Right ventricle myocardium superior (tissue), 1 donor: ENCODE results near the gene ELK1. TPM values are rescaled to one million over a fixed set of nuclear protein-coding genes. Genes with fewer than 3 reads are reported as not detected.

ENCODE experiments used
- ATAC-seq: fragments of 200-7000 bp; cut with Tn5 transposase; one replicate; pipeline ENCODE4 v1.9.1; 2020; ENCODE audit warnings: mild to moderate bottlenecking; ENCODE audit not compliant: poor library complexity
- DNase-seq: peaks from one replicate; pipeline ENCODE4 v3.0.0-alpha.2; 2020
- intact Hi-C: fragments of 100-400 bp; cut with DNase I; formaldehyde crosslinking; loops from one replicate; pipeline ENCODE4 v1.11.2; 2022
- microRNA-seq: library from miRNA; unstranded; fragments of <30 nt; microRNA quantifications from one replicate; pipeline ENCODE4 v1.2.0, GENCODE V29; 2020
- total RNA-seq: library from RNA; stranded (reverse); fragmentation: NEBNext Ultra II Directional; extraction: Animal tissue kit (Norgen Biotek cat#: 25700); gene quantifications from one replicate; pipeline ENCODE4 v1.2.1, GENCODE V29; 2021
- donor health status: DM: no; HTN: yes; CAD: no; lungs with severe emphysema.

Gene ELK1
- total RNA-seq, 1 donor from 2014 or later, result 20.9 TPM

DNA sequence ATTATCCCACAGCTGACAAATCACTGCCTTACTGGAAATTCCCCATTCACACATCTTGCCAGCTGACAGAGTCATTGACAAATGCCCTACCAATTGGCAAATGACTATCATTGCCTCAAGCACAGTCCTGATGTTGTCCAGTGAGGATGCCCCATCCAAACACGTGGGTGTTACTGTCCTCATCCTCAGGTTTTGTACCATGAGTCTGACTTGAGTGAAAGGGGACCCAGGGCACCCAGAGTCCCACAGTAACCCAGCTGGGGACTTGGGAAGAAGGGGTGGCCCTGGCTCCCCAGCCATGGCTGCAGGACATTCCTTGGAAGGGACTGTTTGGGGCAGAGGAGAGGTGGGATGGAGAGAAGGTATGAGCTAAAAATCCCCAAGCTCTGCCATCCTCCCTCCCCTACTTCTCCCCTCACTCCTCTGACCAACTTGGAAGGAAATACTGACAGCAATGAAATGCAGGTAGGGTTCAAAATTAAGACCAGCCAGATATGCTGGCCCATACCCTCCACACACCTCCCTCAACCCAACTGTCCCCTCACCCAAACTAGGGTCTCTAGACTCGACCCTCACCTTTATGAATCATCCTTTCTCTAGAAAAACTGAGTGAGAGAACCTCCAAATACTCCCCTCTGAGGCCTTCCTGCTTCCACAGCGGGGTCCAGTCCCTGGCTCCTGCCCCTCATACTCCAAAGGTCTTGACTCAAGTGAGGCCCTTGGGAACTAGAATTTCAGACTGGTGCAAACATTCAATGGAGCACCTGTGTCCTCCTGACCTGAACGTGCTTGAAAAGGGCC, 63.1 kb downstream of the ELK1 start:
- DNase-seq (no peak), ATAC-seq (no peak)
- intact Hi-C loops, result no loop called here

DNA sequence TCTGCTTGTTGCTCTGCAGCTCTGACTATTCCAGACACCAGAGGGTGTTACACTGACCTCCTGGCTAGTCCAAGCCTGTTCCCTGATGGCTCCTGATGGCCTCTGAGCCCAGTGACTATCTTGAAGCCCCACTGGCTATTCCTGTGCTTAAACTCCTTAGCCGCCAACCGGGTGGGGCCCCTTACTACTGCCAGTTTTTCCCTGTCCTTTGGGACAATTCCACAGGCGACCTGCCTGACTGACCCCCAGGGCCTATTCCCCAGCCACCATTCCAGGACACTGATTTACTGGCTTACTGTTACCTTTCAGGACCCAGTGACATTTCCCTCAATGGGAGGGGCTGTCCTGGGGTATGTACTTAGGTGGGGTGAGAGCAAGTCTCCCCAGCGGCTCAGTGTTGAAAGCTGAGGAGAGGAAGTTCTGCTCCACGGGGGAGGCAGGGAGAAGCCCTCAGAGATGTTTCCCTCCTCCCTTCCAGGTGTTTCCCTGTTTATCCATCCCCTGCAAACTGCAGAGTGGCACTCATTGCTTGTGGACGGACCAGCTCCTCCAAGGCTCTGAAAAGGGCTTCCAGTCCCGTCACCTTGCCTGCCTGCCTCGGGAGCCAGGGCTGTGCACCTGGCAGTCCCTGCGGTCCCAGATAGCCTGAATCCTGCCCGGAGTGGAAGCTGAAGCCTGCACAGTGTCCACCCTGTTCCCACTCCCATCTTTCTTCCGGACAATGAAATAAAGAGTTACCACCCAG, 64.1 kb downstream of the ELK1 start:
- intact Hi-C loops, result no loop called here
- DNase-seq (no peak), ATAC-seq (no peak)

Small RNA genes lying within 50 kb of the gene (microRNA-seq; reads per million reads assigned to microRNA genes)
- not detected for gene MIR4769

Other genes with a start within 250 kb of the ELK1 start
- gene ZNF41, start 167.3 kb downstream of the ELK1 start, total RNA-seq, result 12.8 TPM
- 65.7 TPM for gene ARAF, start 89.4 kb downstream of the ELK1 start, total RNA-seq
- 62.7 TPM for gene TIMP1, start 68.1 kb downstream of the ELK1 start, total RNA-seq
- gene SYN1, start 30.7 kb downstream of the ELK1 start, total RNA-seq, result 10.9 TPM
- 2.6 TPM for gene CFP, start 20.6 kb downstream of the ELK1 start, total RNA-seq
- gene UXT, start 8.6 kb upstream of the ELK1 start, total RNA-seq, result 93.2 TPM
- gene ZNF81, start 186.3 kb upstream of the ELK1 start, total RNA-seq, result 5.3 TPM